Fibroblast of mammary gland (primary cell): ENCODE measurements around the gene LCORL.
A peak's percentile ranks its signal among the peaks of the same experiment; 100 is the strongest.
"Not testable (repeated sequence)": the region's sequence is repeated elsewhere in the genome, so short reads cannot be mapped to it uniquely, and the experiment has no call there.

ENCODE experiments used
- DNase-seq: peaks from one replicate; pipeline ENCODE4 v3.0.0-alpha.2; 2010; ENCODE audit warnings: low read depth
- H3K4me3 ChIP-seq: 2 replicates; pipeline ENCODE4 v1.5.1; 2011; ENCODE audit warnings: low read depth, mild to moderate bottlenecking, low read length, moderate library complexity; ENCODE audit not compliant: control insufficient read depth
- CTCF ChIP-seq: conservative IDR thresholded peaks from 2 replicates; pipeline ENCODE4 v1.5.1; 2011; ENCODE audit warnings: low read depth, low read length, inconsistent platforms; ENCODE audit not compliant: control insufficient read depth, insufficient read depth

Gene LCORL

GRCh38 chr4:17851959-17852358 lies 169.6 kb downstream of the LCORL start:
- H3K4me3 ChIP-seq = no peak overlapping the region
- no peak for TF ChIP-seq CTCF
- DNase-seq = no peak

- not testable (repeated sequence) for DNase-seq, H3K4me3 ChIP-seq
Observed at GRCh38 chr4:17850295-17850694, 171.3 kb downstream of the LCORL start.

- no peak overlapping the region for H3K4me3 ChIP-seq
- TF ChIP-seq CTCF = no peak
- peak; percentile 9 for DNase-seq
Observed at GRCh38 chr4:17846266-17846665, 175.3 kb downstream of the LCORL start.

- DNase-seq = no peak
- TF ChIP-seq CTCF = no peak
- H3K4me3 ChIP-seq = no peak overlapping the region
Observed at GRCh38 chr4:17823871-17824669, 197.5 kb downstream of the LCORL start.

GRCh38 chr4:17817027-17817426 lies 204.5 kb downstream of the LCORL start:
- peak; percentile 81 for DNase-seq
- no peak overlapping the region for H3K4me3 ChIP-seq
- peak; percentile 54 for TF ChIP-seq CTCF

- TF ChIP-seq CTCF = no peak
- no peak for DNase-seq
- H3K4me3 ChIP-seq = no peak overlapping the region
Observed at GRCh38 chr4:17816142-17816541, 205.4 kb downstream of the LCORL start.

- no peak overlapping the region for H3K4me3 ChIP-seq
- no peak for TF ChIP-seq CTCF
- DNase-seq = peak; percentile 64
Observed at GRCh38 chr4:17814140-17814539, 207.4 kb downstream of the LCORL start.
